Heart left ventricle (tissue), 16 donors: ENCODE measurements around the gene ADCY10. TPM values are rescaled to one million over a fixed set of nuclear protein-coding genes. Genes with fewer than 3 reads are reported as not detected.

Source experiments
- ATAC-seq, 4 donors: fragments of 200-7000 bp; cut with Tn5 transposase; one replicate each; pipeline ENCODE4 v1.9.1; 2020 to 2022; ENCODE audit warnings: moderate library complexity in 4 of 4, mild to moderate bottlenecking in 3 of 4, moderate number of reproducible peaks in 1 of 4
- DNase-seq, 5 donors: peaks; one replicate each; pipeline ENCODE4 v3.0.0-alpha.2; 2020
- H3K27ac ChIP-seq, 12 donors: fragments of 200-600 bp; sonication (generic) in 4 of 12; one replicate each; pipeline versions ENCODE4 v1.5.0 to v1.8.0; 2016 to 2022; ENCODE audit warnings: mild to moderate bottlenecking in 2 of 12
- H3K27me3 ChIP-seq, 9 donors: fragments of 200-600 bp; sonication (generic) in 2 of 9; one replicate each; pipeline versions ENCODE4 v1.5.1 to v1.8.0; 2016 to 2022; ENCODE audit warnings: mild to moderate bottlenecking in 3 of 9
- H3K36me3 ChIP-seq, 9 donors: fragments of 200-600 bp; sonication (generic) in 2 of 9; one replicate each; pipeline versions ENCODE4 v1.5.0 to v1.8.0; 2018 to 2022; ENCODE audit warnings: mild to moderate bottlenecking in 2 of 9
- H3K4me1 ChIP-seq, 12 donors: fragments of 200-600 bp; sonication (generic) in 4 of 12; one replicate each; pipeline versions ENCODE4 v1.5.0 to v1.8.0; 2016 to 2022; ENCODE audit warnings: mild to moderate bottlenecking in 3 of 12
- H3K4me3 ChIP-seq, 12 donors: fragments of 200-600 bp; sonication (generic) in 4 of 12; one replicate each; pipeline versions ENCODE4 v1.5.0 to v1.8.0; 2017 to 2022; ENCODE audit warnings: mild to moderate bottlenecking in 9 of 12, moderate library complexity in 4 of 12
- H3K9me3 ChIP-seq, 12 donors: fragments of 200-600 bp; sonication (generic) in 4 of 12; one replicate each; pipeline versions ENCODE4 v1.5.0 to v1.8.0; 2016 to 2022; ENCODE audit warnings: mild to moderate bottlenecking in 1 of 12
- POLR2A ChIP-seq, 2 donors: fragments of 450-650 bp; IDR thresholded peaks; one replicate each; pipeline ENCODE4 v1.6.1; 2017; ENCODE audit warnings: antibody characterized with exemption in 2 of 2, mild to moderate bottlenecking in 2 of 2, moderate library complexity in 2 of 2
- WGBS, 4 donors: extraction: QIAGEN DNeasy Blood & Tissue Kit in 2 of 4; methylation state at CpG; one replicate each; pipeline versions ENCODE4 v1.1.5 to v1.1.7; 2013 to 2018; 5-methylcytosine and 5-hydroxymethylcytosine counted together
- intact Hi-C, 10 donors: fragments of 100-400 bp; cut with DNase I; formaldehyde crosslinking; loops; one replicate each; pipeline versions ENCODE4 v1.11.1 to v1.14.2; 2022
- polyA plus RNA-seq, 2 donors: library from polyadenylated mRNA; stranded (reverse); fragments of 200-250 nt; gene quantifications; one replicate each; pipeline ENCODE4 v1.2.3, GENCODE V29; 2013
- total RNA-seq, 9 donors: library from RNA; depleted of rRNA in 2 of 9; stranded (reverse); fragments of >200 nt in 2 of 9; fragmentation: NEBNext Ultra II Directional in 3 of 9; extraction: Animal tissue kit (Norgen Biotek cat#: 25700) in 3 of 9; gene quantifications; one replicate each; pipeline versions ENCODE4 v1.1.0 to v1.2.4, GENCODE V29; 2016 to 2023
- TF ChIP-seq, protein P1 (sequence below), 12 donors: fragments of 200-600 bp; sonication (generic) in 4 of 12; IDR thresholded peaks; one replicate each; pipeline versions ENCODE4 v1.5.0 to v1.8.0; 2018 to 2022; ENCODE audit warnings: antibody characterized with exemption in 12 of 12, mild to moderate bottlenecking in 5 of 12
- donor health status: ischemic (EF 13 %, LVEDD 7.1; RV severe dilation, severe dysfunction).
- donor health status: healthy with polysubstance abuse.
- donor health status: DM: no; HTN: yes; CAD: no.
- donor health status: DM: no; HTN: no; CAD: no.
- donor health status: ischemic (EF 25% LVEDD 6.9; RV normal size, moderate dysfunction).
- donor health status: ischemic (EF 25% LVEDD 5.7; RV mildly dilated, moderate dysfunction).
- donor health status: healthy.
- donor health status: DM: yes; HTN: yes; CAD: no.
- donor health status: ischemic (EF 35%, LVEDD 5.7; RV mildly dilated, moderate dysfunction).
- donor health status: nonischemic (EF 11% LVEDD 7.7; RV severe dilation, severe dysfunction).
- donor health status: DM: yes; HTN: yes; CAD: no.
- donor health status: PGD.
- donor health status: ischemic (EF 29% LVEDD 5.4; RV normal size, mild dysfunction).
- donor health status: nonischemic (EF 23%, LVEDD 6.1; RV moderate dilation, normal function).

The ADCY10 gene
- total and polyA plus RNA-seq, 11 donors = 0.07 to 0.83 (median 0.32) TPM; not detected in 1

DNA sequence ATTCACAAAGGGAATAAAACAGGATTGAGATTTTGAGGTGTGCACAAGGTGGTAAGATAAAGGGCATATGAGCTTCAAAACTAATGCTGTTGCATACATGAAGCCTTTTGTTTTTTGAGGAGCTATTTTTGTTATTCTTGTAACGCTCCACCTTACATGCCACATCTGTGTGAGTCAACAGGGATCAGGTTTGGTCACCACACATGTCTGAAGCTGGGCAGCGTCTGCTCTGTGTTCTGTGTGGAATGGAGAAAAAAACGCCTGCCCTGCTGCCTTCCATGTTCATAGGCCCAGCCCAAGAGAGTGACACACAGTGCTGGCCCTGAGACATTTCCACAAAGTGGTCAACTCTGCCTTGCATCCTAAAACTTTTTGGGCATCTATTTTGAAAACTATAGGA, 124.4 kb downstream of the ADCY10 start:
- H3K4me1 ChIP-seq = peaks cover 0 to 12% (median 4%) of the 10 kb centered on the region in 12 donors
- intact Hi-C loops = no loop called here
- H3K27ac ChIP-seq = no peak overlapping the region
- H3K36me3 ChIP-seq = peaks cover 0 to 51% (median 41%) of the 10 kb centered on the region in 9 donors
- H3K4me3 ChIP-seq = no peak overlapping the region
- TF ChIP-seq, protein P1, sequence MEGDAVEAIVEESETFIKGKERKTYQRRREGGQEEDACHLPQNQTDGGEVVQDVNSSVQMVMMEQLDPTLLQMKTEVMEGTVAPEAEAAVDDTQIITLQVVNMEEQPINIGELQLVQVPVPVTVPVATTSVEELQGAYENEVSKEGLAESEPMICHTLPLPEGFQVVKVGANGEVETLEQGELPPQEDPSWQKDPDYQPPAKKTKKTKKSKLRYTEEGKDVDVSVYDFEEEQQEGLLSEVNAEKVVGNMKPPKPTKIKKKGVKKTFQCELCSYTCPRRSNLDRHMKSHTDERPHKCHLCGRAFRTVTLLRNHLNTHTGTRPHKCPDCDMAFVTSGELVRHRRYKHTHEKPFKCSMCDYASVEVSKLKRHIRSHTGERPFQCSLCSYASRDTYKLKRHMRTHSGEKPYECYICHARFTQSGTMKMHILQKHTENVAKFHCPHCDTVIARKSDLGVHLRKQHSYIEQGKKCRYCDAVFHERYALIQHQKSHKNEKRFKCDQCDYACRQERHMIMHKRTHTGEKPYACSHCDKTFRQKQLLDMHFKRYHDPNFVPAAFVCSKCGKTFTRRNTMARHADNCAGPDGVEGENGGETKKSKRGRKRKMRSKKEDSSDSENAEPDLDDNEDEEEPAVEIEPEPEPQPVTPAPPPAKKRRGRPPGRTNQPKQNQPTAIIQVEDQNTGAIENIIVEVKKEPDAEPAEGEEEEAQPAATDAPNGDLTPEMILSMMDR (IDR thresholded peaks at IDR 0.05) = no peak
- TF ChIP-seq POLR2A (IDR thresholded peaks at IDR 0.05) = no peak
- ATAC-seq (no peak), DNase-seq (no peak)
- 93 to 97% (median 95%) methylated on average over 3 of the region's 3 CpGs for WGBS, 4 donors
- no peaks in the 10 kb centered on the region for H3K9me3 ChIP-seq
- H3K27me3 ChIP-seq = no peaks in the 10 kb centered on the region

DNA sequence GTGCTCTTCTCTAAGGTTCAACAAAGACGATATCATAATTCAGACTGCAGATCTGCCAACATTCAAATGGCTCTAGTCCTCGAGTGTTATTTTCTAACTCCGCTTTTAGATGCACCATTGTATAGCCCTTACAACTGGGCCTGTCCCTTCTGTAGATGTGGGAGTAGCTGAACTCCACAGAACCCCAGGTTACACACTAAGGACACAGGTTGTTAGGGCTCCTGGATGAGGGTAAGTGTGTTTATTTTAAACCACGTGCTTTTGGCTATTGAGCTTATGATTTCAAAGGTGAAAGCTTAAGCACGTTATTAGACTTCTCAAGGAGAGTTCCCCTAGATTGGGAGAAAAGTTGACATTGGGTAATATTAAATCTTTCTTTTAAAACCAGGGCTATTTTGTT, 127.4 kb downstream of the ADCY10 start:
- ATAC-seq = no peak
- 90 to 97% (median 94%) methylated on average over 5 of the region's 5 CpGs for WGBS, 4 donors
- Histone ChIP-seq H3K4me3 (no peak overlapping the region), H3K4me1 (peaks cover 0 to 6% (median 2%) of the 10 kb centered on the region in 12 donors), H3K36me3 (peaks cover 0 to 66% (median 41%) of the 10 kb centered on the region in 9 donors), H3K27me3 (no peaks in the 10 kb centered on the region), H3K9me3 (no peaks in the 10 kb centered on the region), H3K27ac (no peak overlapping the region)
- intact Hi-C loops = no loop called here
- TF ChIP-seq, protein P1 (IDR thresholded peaks at IDR 0.05) = no peak
- no peak for TF ChIP-seq POLR2A (IDR thresholded peaks at IDR 0.05)
- DNase-seq = no peak

DNA sequence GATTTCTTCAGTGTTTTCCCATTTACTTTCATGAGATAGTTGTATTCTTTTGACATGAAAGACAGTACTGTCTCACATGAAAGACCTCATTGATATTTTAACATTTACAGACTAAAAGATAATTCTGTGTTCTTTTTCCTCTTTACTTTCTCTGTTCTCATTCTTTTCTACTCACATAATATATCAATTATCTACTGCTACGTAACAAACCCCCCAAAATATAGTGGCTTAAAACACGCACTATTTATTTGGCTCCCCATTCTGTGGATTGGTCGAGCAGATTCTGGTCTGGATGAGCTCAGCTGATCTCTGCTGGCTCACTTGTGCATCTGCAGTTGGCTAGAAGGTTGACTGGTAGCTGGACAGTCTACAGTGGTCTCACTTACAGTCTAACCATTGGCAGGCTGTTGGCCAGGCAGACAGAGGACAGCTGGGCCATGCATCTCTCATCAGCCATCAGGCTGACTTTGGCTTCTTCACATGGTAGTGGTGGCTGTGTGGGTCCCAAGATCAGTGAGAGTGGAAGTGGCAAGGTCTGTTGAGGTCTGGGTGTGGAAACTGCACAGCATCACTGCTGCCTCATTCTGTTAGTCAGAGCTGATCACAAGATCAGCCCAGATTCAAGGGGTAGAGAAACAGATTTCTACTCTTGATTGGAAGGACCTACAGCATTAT, 128.9 kb downstream of the ADCY10 start:
- H3K27me3 ChIP-seq = no peaks in the 10 kb centered on the region
- H3K27ac ChIP-seq = no peak overlapping the region
- TF ChIP-seq, protein P1 (IDR thresholded peaks at IDR 0.05) = no peak
- no peak for TF ChIP-seq POLR2A (IDR thresholded peaks at IDR 0.05)
- DNase-seq = no peak
- no peaks in the 10 kb centered on the region for H3K4me1 ChIP-seq
- WGBS, 4 donors = 88 to 98% (median 95%) methylated on average over 3 of the region's 3 CpGs
- no peak for ATAC-seq
- intact Hi-C loops = no loop called here
- no peaks in the 10 kb centered on the region for H3K9me3 ChIP-seq
- H3K4me3 ChIP-seq = no peak overlapping the region
- peaks cover 0 to 70% (median 40%) of the 10 kb centered on the region in 9 donors for H3K36me3 ChIP-seq

DNA sequence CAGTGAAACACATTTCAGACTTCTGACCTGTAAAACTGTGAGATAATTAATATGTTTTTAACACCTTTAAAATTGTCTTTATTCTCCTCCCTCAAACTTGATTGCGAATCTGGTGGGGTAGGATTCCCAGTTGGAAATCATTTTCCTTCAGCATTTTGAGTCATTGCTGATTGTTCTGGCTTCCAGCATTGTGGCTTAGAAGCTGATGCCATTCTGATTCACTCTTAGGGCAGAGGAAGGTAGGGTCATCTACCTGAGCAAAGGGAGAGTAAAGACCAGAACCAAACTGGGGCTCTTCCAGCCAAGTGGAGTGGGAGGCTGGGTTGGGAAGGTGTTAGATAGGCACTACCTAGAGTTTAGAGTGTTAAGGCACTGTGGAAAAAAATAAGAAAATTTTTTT, 131.0 kb downstream of the ADCY10 start:
- H3K36me3 ChIP-seq = peaks cover 0 to 55% (median 26%) of the 10 kb centered on the region in 9 donors
- no peak overlapping the region for H3K27ac ChIP-seq
- intact Hi-C loops = no loop called here
- WGBS, 4 donors = 90 to 100% (median 95%) methylated on average over 1 of the region's 1 CpG
- DNase-seq (no peak), ATAC-seq (no peak)
- H3K4me3 ChIP-seq = no peak overlapping the region
- H3K4me1 ChIP-seq = no peaks in the 10 kb centered on the region
- no peaks in the 10 kb centered on the region for H3K9me3 ChIP-seq
- H3K27me3 ChIP-seq = no peaks in the 10 kb centered on the region
- no peak for TF ChIP-seq POLR2A (IDR thresholded peaks at IDR 0.05)
- TF ChIP-seq, protein P1 (IDR thresholded peaks at IDR 0.05) = no peak
